Chondrocyte (in vitro differentiated cells): Measurements from ENCODE around the gene RUSF1. TPM values are rescaled to one million over a fixed set of nuclear protein-coding genes. Genes with fewer than 3 reads are reported as not detected.
"Not testable (repeated sequence)": the region's sequence is repeated elsewhere in the genome, so short reads cannot be mapped to it uniquely, and the experiment has no call there.

ENCODE experiments used
- DNase-seq: peaks from one replicate; pipeline ENCODE4 v3.0.0; 2021; ENCODE audit warnings: mixed read lengths, low spot score
- H3K27ac Mint-ChIP-seq: one replicate; pipeline ENCODE4 v1.8.0; 2021; ENCODE audit warnings: mild to moderate bottlenecking, moderate library complexity, mixed read lengths; ENCODE audit not compliant: unreplicated experiment
- H3K27me3 Mint-ChIP-seq: 2 replicates; pipeline ENCODE4 v1.8.0; 2021; ENCODE audit warnings: low read depth, mixed read lengths
- H3K36me3 Mint-ChIP-seq: 2 replicates; pipeline ENCODE4 v1.8.0; 2021; ENCODE audit warnings: low read depth, mixed read lengths
- H3K4me1 Mint-ChIP-seq: 2 replicates; pipeline ENCODE4 v1.8.0; 2021; ENCODE audit warnings: low read depth, mild to moderate bottlenecking, mixed read lengths
- H3K4me3 Mint-ChIP-seq: one replicate; pipeline ENCODE4 v1.8.0; 2021; ENCODE audit warnings: mild to moderate bottlenecking, moderate library complexity, mixed read lengths; ENCODE audit not compliant: unreplicated experiment
- H3K9me3 Mint-ChIP-seq: 2 replicates; pipeline ENCODE4 v1.8.0; 2021; ENCODE audit warnings: low read depth, mixed read lengths
- CTCF ChIP-seq: fragments of 200-600 bp; sonication (generic); IDR thresholded peaks from 2 replicates; pipeline ENCODE4 v1.5.0; 2021; ENCODE audit warnings: antibody characterized with exemption, mild to moderate bottlenecking, moderate library complexity
- total RNA-seq: library from RNA; stranded (reverse); gene quantifications from 3 replicates; pipeline ENCODE4 v1.2.1, GENCODE V29; 2021

Gene RUSF1
- total RNA-seq, 1 donor from 2014 or later: 58.3 TPM

- H3K4me3 Mint-ChIP-seq: peak overlapping the region; percentile 19
- H3K27me3 Mint-ChIP-seq: no peaks in the 10 kb centered on the region
- no peak for TF ChIP-seq CTCF
- H3K36me3 Mint-ChIP-seq: no peaks in the 10 kb centered on the region
- H3K4me1 Mint-ChIP-seq: peaks cover 62% of the 10 kb centered on the region
- DNase-seq: no peak
- H3K27ac Mint-ChIP-seq: peak overlapping the region; percentile 100
- H3K9me3 Mint-ChIP-seq: no peaks in the 10 kb centered on the region
Measured at GRCh38 chr16:31452631-31453106, 55.5 kb downstream of the RUSF1 start.

- DNase-seq: peak; percentile 57
- Mint-ChIP-seq H3K27me3 (no peaks in the 10 kb centered on the region), H3K4me3 (no peak overlapping the region), H3K4me1 (peaks cover 54% of the 10 kb centered on the region), H3K36me3 (no peaks in the 10 kb centered on the region), H3K27ac (peak overlapping the region; percentile 100), H3K9me3 (no peaks in the 10 kb centered on the region)
- TF ChIP-seq CTCF: peak; percentile 77
Measured at GRCh38 chr16:31451681-31452351, 56.4 kb downstream of the RUSF1 start.

GRCh38 chr16:31451201-31451600 is 57.0 kb downstream of the RUSF1 start:
- Mint-ChIP-seq H3K4me3 (no peak overlapping the region), H3K27me3 (no peaks in the 10 kb centered on the region), H3K27ac (no peak overlapping the region), H3K36me3 (no peaks in the 10 kb centered on the region), H3K9me3 (no peaks in the 10 kb centered on the region), H3K4me1 (peaks cover 49% of the 10 kb centered on the region)
- DNase-seq: peak; percentile 20
- no peak for TF ChIP-seq CTCF

DNA sequence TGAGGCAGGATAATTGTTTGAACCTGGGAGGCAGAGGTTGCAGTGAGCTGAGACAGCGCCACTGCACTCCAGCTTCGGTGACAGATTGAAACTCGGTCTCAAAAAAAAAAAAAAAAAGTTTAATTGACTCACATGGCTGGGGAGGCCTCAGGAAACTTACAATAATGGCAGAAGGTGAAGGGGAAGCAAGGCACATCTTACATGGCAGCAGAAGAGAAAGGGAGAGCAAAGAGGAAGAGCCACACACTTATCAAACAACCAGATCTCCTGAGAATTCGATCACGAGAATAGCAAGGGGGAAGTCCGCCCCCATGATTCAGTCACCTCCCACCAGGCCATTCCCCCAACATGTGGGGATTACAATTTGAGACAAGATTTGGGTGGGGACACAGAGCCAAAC is 62.3 kb downstream of the RUSF1 start:
- H3K36me3 Mint-ChIP-seq, H3K27me3 Mint-ChIP-seq, H3K9me3 Mint-ChIP-seq, H3K4me3 Mint-ChIP-seq, H3K27ac Mint-ChIP-seq: not testable (repeated sequence)
- peak; percentile 9 for DNase-seq
- H3K4me1 Mint-ChIP-seq: peaks cover 14% of the 10 kb centered on the region

DNA sequence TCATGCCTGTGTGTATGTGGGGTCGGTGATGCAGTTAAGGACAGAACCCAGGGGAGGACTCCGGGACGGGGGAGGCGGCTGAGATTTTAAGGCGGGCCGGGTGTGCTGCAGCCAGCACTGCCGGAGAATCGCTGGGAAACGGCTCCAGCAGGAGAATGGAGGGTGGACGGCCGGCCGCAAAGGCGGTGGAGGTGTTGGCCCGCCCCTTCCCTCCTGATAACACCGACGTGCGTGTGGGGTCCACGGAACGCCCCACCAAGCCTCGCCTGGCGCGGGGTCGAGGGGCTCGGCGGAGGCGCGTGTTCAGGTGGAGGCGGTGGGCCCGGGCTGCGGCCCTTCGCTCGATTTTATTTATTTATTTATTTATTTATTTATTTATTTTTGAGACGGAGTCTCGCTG is 66.2 kb downstream of the RUSF1 start:
- H3K36me3 Mint-ChIP-seq: no peaks in the 10 kb centered on the region
- peak; percentile 95 for DNase-seq
- no peaks in the 10 kb centered on the region for H3K27me3 Mint-ChIP-seq
- peak overlapping the region; percentile 69 for H3K4me3 Mint-ChIP-seq
- H3K9me3 Mint-ChIP-seq: no peaks in the 10 kb centered on the region
- H3K4me1 Mint-ChIP-seq: peaks cover 13% of the 10 kb centered on the region
- H3K27ac Mint-ChIP-seq: peak overlapping the region; percentile 54
- no peak for TF ChIP-seq CTCF
